ENCODE data around the gene ZC3H10.

Gene ZC3H10

GRCh38 chr12:56145217-56145616, 27.2 kb downstream of the ZC3H10 start:
- Histone ChIP-seq H3K9ac (ENCODE audit: low read length) (no peak overlapping the region), H3K4me1 (ENCODE audit: control insufficient read depth, insufficient read depth, low read length) (no peaks in the 10 kb centered on the region), H3K9me3 (ENCODE audit: control insufficient read depth, insufficient read depth, low read depth, low read length) (no peaks in the 10 kb centered on the region), H3K27ac (ENCODE audit: low read depth, low read length) (no peak overlapping the region), H3K4me3 (ENCODE audit: low read depth, low read length) (no peak overlapping the region), H3K27me3 (ENCODE audit: control insufficient read depth, insufficient read depth, low read length) (no peaks in the 10 kb centered on the region), H3K36me3 (ENCODE audit: control insufficient read depth, insufficient read depth, low read length) (peaks cover 46% of the 10 kb centered on the region)

DNA sequence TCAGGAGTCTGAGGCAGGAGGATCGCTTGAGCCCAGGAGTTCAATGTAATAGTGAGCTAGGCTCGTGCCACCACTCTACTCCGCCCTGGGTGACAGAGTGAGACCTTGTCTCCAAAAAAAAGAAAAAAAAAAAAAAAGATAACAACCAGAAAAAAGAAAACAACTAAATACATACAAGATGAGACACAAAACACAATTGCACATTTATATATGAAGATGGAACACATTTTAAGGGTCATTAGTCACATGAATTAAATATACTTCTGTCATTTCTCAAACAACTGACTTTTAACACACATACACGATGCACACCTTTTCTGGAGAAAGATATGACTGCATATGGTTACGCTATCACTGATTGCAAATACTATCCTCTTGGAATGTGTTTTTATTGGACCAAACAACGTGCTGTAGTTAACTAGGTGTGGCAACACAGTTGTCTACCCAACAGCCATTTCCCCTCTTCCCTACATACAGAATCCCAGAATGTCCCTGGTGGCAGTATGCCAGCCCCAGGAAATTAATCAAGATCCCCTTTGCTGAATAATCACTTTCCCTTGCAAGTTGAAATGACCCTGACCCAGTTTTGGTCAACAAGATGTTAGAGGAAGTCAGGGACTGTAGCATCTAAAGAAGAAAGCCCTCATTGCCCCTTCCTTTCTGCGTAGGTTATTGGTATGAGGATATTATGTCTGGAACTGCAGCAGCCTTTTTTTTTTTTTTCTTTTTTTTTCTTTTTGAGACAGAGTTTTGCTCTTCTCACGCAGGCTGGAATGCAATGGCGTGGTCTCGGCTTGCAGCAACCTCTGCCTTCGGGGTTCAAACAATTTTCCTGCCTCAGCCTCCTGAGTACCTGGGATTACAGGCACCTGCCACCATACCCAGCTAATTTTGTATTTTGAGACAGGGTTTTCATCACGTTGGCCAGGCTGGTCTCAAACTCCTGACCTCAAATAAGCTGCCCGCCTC, 28.7 kb downstream of the ZC3H10 start:
- Histone ChIP-seq H3K36me3 (ENCODE audit: control insufficient read depth, insufficient read depth, low read length) (peaks cover 36% of the 10 kb centered on the region), H3K4me1 (ENCODE audit: control insufficient read depth, insufficient read depth, low read length) (peaks cover 4% of the 10 kb centered on the region; the same call in 1 of the 2 replicates), H3K9me3 (ENCODE audit: control insufficient read depth, insufficient read depth, low read depth, low read length) (no peaks in the 10 kb centered on the region), H3K27ac (ENCODE audit: low read depth, low read length) (no peak overlapping the region), H3K9ac (ENCODE audit: low read length) (no peak overlapping the region), H3K4me3 (ENCODE audit: low read depth, low read length) (no peak overlapping the region), H3K27me3 (ENCODE audit: control insufficient read depth, insufficient read depth, low read length) (no peaks in the 10 kb centered on the region)

GRCh38 chr12:56150563-56150962, 32.5 kb downstream of the ZC3H10 start:
- Histone ChIP-seq H3K9me3 (ENCODE audit: control insufficient read depth, insufficient read depth, low read depth, low read length) (no peaks in the 10 kb centered on the region), H3K36me3 (ENCODE audit: control insufficient read depth, insufficient read depth, low read length) (peaks cover 11% of the 10 kb centered on the region), H3K27me3 (ENCODE audit: control insufficient read depth, insufficient read depth, low read length) (no peaks in the 10 kb centered on the region), H3K9ac (ENCODE audit: low read length) (no peak overlapping the region), H3K4me3 (ENCODE audit: low read depth, low read length) (no peak overlapping the region), H3K4me1 (ENCODE audit: control insufficient read depth, insufficient read depth, low read length) (peaks cover 12% of the 10 kb centered on the region), H3K27ac (ENCODE audit: low read depth, low read length) (no peak overlapping the region)

- Histone ChIP-seq H3K9me3 (ENCODE audit: control insufficient read depth, insufficient read depth, low read depth, low read length) (no peaks in the 10 kb centered on the region), H3K27me3 (ENCODE audit: control insufficient read depth, insufficient read depth, low read length) (no peaks in the 10 kb centered on the region), H3K27ac (ENCODE audit: low read depth, low read length) (peak overlapping the region; percentile 88; the same call in 1 of the 2 replicates), H3K4me1 (ENCODE audit: control insufficient read depth, insufficient read depth, low read length) (peaks cover 12% of the 10 kb centered on the region), H3K9ac (ENCODE audit: low read length) (peak overlapping the region; percentile 76), H3K4me3 (ENCODE audit: low read depth, low read length) (peak overlapping the region; percentile 86), H3K36me3 (ENCODE audit: control insufficient read depth, insufficient read depth, low read length) (peaks cover 14% of the 10 kb centered on the region)
Observed at GRCh38 chr12:56151672-56152131, 33.6 kb downstream of the ZC3H10 start.

DNA sequence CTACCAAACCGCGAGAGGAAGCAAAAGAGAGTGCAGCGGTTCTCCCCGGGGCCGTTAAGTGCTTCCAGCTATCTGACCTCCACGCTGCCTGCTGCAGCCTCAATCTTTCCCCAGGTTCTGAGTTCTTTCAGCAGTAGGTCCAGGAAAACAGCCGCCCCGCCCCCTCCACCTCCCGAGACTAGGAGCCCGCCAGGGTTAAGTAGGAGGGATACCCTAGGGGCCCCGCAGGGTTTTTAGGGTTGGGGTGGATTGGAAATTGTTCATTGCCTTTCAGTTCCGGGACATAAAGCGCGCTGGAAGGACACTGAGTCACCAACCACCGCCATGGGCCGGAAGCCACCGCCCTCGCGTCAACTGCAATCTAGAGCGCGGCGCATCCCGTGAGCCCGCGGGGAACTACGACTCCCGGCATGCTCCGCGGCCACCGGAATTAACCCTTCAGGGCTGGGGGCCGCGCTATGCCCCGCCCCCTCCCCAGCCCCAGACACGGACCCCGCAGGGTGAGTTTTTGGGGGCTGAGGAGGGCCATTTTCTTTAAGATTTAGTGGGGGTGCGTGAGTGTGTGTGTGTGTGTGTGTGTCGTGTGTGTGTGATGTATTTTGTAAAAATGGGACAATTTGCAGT, 34.2 kb downstream of the ZC3H10 start, which contains the start of gene MYL6B:
MYL6B (plus strand) TSS at position 456 of the 624 bp plus-strand sequence. CDS start 1,332 bp downstream, outside the sequence.
- Histone ChIP-seq H3K27me3 (ENCODE audit: control insufficient read depth, insufficient read depth, low read length) (no peaks in the 10 kb centered on the region), H3K27ac (ENCODE audit: low read depth, low read length) (peak within 1 kb of the TSS; percentile 88), H3K9ac (ENCODE audit: low read length) (peak within 1 kb of the TSS; percentile 76), H3K9me3 (ENCODE audit: control insufficient read depth, insufficient read depth, low read depth, low read length) (no peaks in the 10 kb centered on the region), H3K4me3 (ENCODE audit: low read depth, low read length) (peak within 1 kb of the TSS; percentile 86), H3K36me3 (ENCODE audit: control insufficient read depth, insufficient read depth, low read length) (peaks cover 14% of the 10 kb centered on the region), H3K4me1 (ENCODE audit: control insufficient read depth, insufficient read depth, low read length) (peaks cover 13% of the 10 kb centered on the region)

- peak overlapping the region; percentile 73 for H3K9ac ChIP-seq (ENCODE audit: low read length)
- H3K36me3 ChIP-seq (ENCODE audit: control insufficient read depth, insufficient read depth, low read length) = peaks cover 14% of the 10 kb centered on the region
- H3K9me3 ChIP-seq (ENCODE audit: control insufficient read depth, insufficient read depth, low read depth, low read length) = no peaks in the 10 kb centered on the region
- no peaks in the 10 kb centered on the region for H3K27me3 ChIP-seq (ENCODE audit: control insufficient read depth, insufficient read depth, low read length)
- peak overlapping the region; percentile 86 for H3K4me3 ChIP-seq (ENCODE audit: low read depth, low read length)
- H3K27ac ChIP-seq (ENCODE audit: low read depth, low read length) = peak overlapping the region; percentile 88; the same call in 1 of the 2 replicates
- peaks cover 16% of the 10 kb centered on the region for H3K4me1 ChIP-seq (ENCODE audit: control insufficient read depth, insufficient read depth, low read length)
Observed at GRCh38 chr12:56152756-56153677, 35.0 kb downstream of the ZC3H10 start.

DNA sequence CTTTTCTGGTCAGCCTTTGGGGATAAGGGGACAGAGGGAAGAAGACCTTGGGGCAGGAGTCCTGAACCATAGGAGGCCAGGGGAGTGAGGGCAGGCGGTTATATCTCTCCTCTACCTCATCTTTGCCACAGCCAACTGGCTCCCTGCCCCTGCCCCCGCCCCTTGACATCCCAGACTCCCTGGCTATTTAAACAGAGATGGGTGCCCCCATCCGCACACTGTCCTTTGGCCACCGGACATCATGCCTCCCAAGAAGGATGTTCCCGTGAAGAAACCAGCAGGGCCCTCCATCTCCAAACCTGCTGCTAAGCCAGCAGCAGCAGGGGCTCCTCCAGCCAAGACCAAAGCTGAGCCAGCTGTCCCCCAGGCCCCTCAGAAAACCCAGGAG, 35.6 kb downstream of the ZC3H10 start:
- H3K27me3 ChIP-seq (ENCODE audit: control insufficient read depth, insufficient read depth, low read length) = no peaks in the 10 kb centered on the region
- no peak overlapping the region for H3K27ac ChIP-seq (ENCODE audit: low read depth, low read length)
- H3K9ac ChIP-seq (ENCODE audit: low read length) = peak overlapping the region; percentile 73
- H3K9me3 ChIP-seq (ENCODE audit: control insufficient read depth, insufficient read depth, low read depth, low read length) = no peaks in the 10 kb centered on the region
- peak overlapping the region; percentile 86 for H3K4me3 ChIP-seq (ENCODE audit: low read depth, low read length)
- peaks cover 16% of the 10 kb centered on the region for H3K4me1 ChIP-seq (ENCODE audit: control insufficient read depth, insufficient read depth, low read length)
- peaks cover 14% of the 10 kb centered on the region for H3K36me3 ChIP-seq (ENCODE audit: control insufficient read depth, insufficient read depth, low read length)

DNA sequence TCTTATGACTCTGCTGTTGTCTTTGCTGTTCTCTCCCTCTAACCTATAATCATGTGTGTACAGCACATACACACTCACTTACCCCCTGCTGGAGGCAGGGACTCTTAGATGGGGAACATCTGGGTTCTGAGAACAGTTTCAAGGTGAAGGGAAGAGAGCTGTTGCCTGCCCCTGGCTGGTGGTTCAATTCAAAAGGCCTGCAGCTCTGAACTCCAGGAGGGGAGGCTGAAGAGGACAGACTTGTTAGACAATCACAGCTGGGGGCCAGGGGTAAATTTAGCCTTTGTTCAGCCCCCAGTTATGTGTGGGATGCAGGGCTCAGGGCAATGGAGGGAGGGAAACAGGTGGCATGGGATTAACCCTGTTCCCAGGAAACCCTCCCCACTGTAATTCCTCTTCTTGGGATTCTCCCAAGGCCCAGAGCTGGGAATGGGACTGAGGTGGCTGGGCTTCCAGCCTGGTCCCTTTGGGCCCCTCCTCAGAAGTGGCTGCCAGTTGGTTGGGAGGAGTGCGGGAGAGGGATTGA, 36.2 kb downstream of the ZC3H10 start:
- Histone ChIP-seq H3K27ac (ENCODE audit: low read depth, low read length) (no peak overlapping the region), H3K4me1 (ENCODE audit: control insufficient read depth, insufficient read depth, low read length) (peaks cover 17% of the 10 kb centered on the region), H3K27me3 (ENCODE audit: control insufficient read depth, insufficient read depth, low read length) (no peaks in the 10 kb centered on the region), H3K9me3 (ENCODE audit: control insufficient read depth, insufficient read depth, low read depth, low read length) (no peaks in the 10 kb centered on the region), H3K9ac (ENCODE audit: low read length) (no peak overlapping the region), H3K36me3 (ENCODE audit: control insufficient read depth, insufficient read depth, low read length) (peaks cover 17% of the 10 kb centered on the region), H3K4me3 (ENCODE audit: low read depth, low read length) (no peak overlapping the region)

- Histone ChIP-seq H3K4me1 (ENCODE audit: control insufficient read depth, insufficient read depth, low read length) (peaks cover 22% of the 10 kb centered on the region), H3K9ac (ENCODE audit: low read length) (no peak overlapping the region)
Observed at GRCh38 chr12:56154818-56155217, 36.8 kb downstream of the ZC3H10 start.

DNA sequence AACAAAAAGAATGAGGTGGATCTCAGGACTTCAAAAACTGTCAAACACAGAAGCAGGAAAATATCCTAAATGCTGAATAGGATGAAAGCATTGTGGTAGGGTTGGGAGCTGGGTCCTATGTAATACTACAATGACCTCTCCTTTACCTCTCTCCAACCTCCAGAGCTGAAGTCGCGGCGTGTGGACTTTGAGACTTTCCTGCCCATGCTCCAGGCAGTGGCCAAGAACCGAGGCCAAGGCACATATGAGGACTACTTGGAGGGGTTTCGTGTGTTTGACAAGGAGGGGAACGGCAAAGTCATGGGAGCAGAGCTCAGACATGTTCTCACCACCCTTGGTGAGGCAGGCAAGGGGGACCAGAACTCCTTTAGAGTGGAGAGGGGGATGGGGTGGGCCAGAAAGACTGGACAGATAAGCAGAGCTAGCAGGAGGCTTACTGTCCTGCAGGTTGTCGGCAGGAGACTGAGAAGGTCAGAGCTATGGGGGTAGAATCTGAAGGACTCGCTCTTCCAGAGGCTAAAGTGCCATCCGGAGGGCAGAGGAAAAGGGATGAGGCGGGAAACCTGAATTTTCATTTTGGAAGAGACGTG, 37.3 kb downstream of the ZC3H10 start:
- H3K4me3 ChIP-seq (ENCODE audit: low read depth, low read length) = no peak overlapping the region
- no peak overlapping the region for H3K27ac ChIP-seq (ENCODE audit: low read depth, low read length)
- H3K27me3 ChIP-seq (ENCODE audit: control insufficient read depth, insufficient read depth, low read length) = no peaks in the 10 kb centered on the region
- H3K4me1 ChIP-seq (ENCODE audit: control insufficient read depth, insufficient read depth, low read length) = peaks cover 28% of the 10 kb centered on the region
- H3K9ac ChIP-seq (ENCODE audit: low read length) = no peak overlapping the region
- H3K9me3 ChIP-seq (ENCODE audit: control insufficient read depth, insufficient read depth, low read depth, low read length) = no peaks in the 10 kb centered on the region
- peaks cover 27% of the 10 kb centered on the region for H3K36me3 ChIP-seq (ENCODE audit: control insufficient read depth, insufficient read depth, low read length)

More at GRCh38 chr12:56154818-56155217, 36.8 kb downstream of the ZC3H10 start:
- Histone ChIP-seq H3K27me3 (ENCODE audit: control insufficient read depth, insufficient read depth, low read length) (no peaks in the 10 kb centered on the region), H3K9me3 (ENCODE audit: control insufficient read depth, insufficient read depth, low read depth, low read length) (no peaks in the 10 kb centered on the region), H3K27ac (ENCODE audit: low read depth, low read length) (no peak overlapping the region), H3K4me3 (ENCODE audit: low read depth, low read length) (no peak overlapping the region), H3K36me3 (ENCODE audit: control insufficient read depth, insufficient read depth, low read length) (peaks cover 22% of the 10 kb centered on the region)
